IMR-90 (cell line): Measurements from ENCODE around the gene BRDT. TPM values are rescaled to one million over a fixed set of nuclear protein-coding genes. Genes with fewer than 3 reads are reported as not detected.

Source experiments
- ATAC-seq: fragments of 200-7000 bp; cut with Tn5 transposase; 2 replicates; pipeline ENCODE4 v1.9.1; 2020; ENCODE audit warnings: low read depth, mild to moderate bottlenecking, moderate library complexity
- BruUV-seq: library from RNA; stranded (reverse); fragments of 400-500 nt; replicated peaks from 2 replicates; lab custom pipeline; 2021; lab: Mats Ljungman, UMichigan
- CTCF ChIA-PET: fragments of 300-600 bp; formaldehyde crosslinking; extraction: SDS; loops from one replicate; lab custom pipeline; 2021; ENCODE audit warnings: antibody characterized with exemption; lab: Yijun Ruan, JAX
- POLR2A ChIA-PET: fragments of 300-600 bp; sonication (Branson Sonifier 250); formaldehyde crosslinking; loops from one replicate; lab custom pipeline; 2022; ENCODE audit warnings: antibody characterized with exemption; ENCODE audit not compliant: unreplicated experiment; lab: Charles Lee
- DNase-seq: peaks from one replicate; pipeline ENCODE4 v3.0.0; 2013
- H2AFZ ChIP-seq: replicated peaks from 2 replicates; pipeline ENCODE3; 2013; ENCODE audit warnings: low read length, mild to moderate bottlenecking; ENCODE audit not compliant: poor library complexity
- H2AK5ac ChIP-seq: 2 replicates; pipeline ENCODE4 v1.6.1; 2013; ENCODE audit warnings: low read depth, low read length, inconsistent platforms
- H2AK9ac ChIP-seq: replicated peaks from 2 replicates; pipeline ENCODE3; 2013; ENCODE audit warnings: mild to moderate bottlenecking, low read depth, low read length, moderate library complexity; ENCODE audit not compliant: poor library complexity
- H2BK120ac ChIP-seq: 2 replicates; pipeline ENCODE4 v1.6.1; 2013; ENCODE audit warnings: low read depth, low read length, inconsistent platforms
- H2BK15ac ChIP-seq: 3 replicates; pipeline ENCODE4 v1.6.1; 2013; ENCODE audit warnings: low read depth, low read length, inconsistent platforms
- H2BK20ac ChIP-seq: 2 replicates; pipeline ENCODE4 v1.6.1; 2013; ENCODE audit warnings: low read depth, mild to moderate bottlenecking, inconsistent platforms, low read length, moderate library complexity
- H2BK5ac ChIP-seq: 2 replicates; pipeline ENCODE4 v1.6.1; 2013; ENCODE audit warnings: mild to moderate bottlenecking, low read depth, low read length, inconsistent platforms; ENCODE audit not compliant: poor library complexity, severe bottlenecking
- H3K14ac ChIP-seq: replicated peaks from 2 replicates; pipeline ENCODE4 v1.6.1; 2013; ENCODE audit warnings: low read depth, low read length, inconsistent platforms
- H3K18ac ChIP-seq: 2 replicates; pipeline ENCODE4 v1.6.1; 2013; ENCODE audit warnings: low read depth, low read length, control low read depth
- H3K23ac ChIP-seq: 2 replicates; pipeline ENCODE4 v1.6.1; 2013; ENCODE audit warnings: low read depth, low read length, inconsistent platforms
- H3K27ac ChIP-seq: 2 replicates; pipeline ENCODE4 v1.5.1; 2013; ENCODE audit warnings: mild to moderate bottlenecking, control low read depth, low read length; ENCODE audit not compliant: insufficient read depth
- H3K27me3 ChIP-seq: 2 replicates; pipeline ENCODE4 v1.6.1; 2013; ENCODE audit warnings: low read length; ENCODE audit not compliant: control insufficient read depth, insufficient read depth
- H3K36me3 ChIP-seq: 2 replicates; pipeline ENCODE4 v1.6.1; 2013; ENCODE audit warnings: low read length, mixed read lengths; ENCODE audit not compliant: control insufficient read depth, insufficient read depth
- H3K4ac ChIP-seq: 2 replicates; pipeline ENCODE4 v1.6.1; 2013; ENCODE audit warnings: low read depth, low read length, inconsistent platforms
- H3K4me1 ChIP-seq: 2 replicates; pipeline ENCODE4 v1.6.1; 2013; ENCODE audit warnings: low read length, mixed read lengths; ENCODE audit not compliant: control insufficient read depth, insufficient read depth
- H3K4me2 ChIP-seq: 2 replicates; pipeline ENCODE4 v1.6.1; 2013; ENCODE audit warnings: low read depth, mild to moderate bottlenecking, control low read depth, low read length, moderate library complexity
- H3K4me3 ChIP-seq: 2 replicates; pipeline ENCODE4 v1.5.1; 2013; ENCODE audit warnings: low read depth, mild to moderate bottlenecking, control low read depth, low read length, moderate library complexity; ENCODE audit not compliant: insufficient read depth
- H3K56ac ChIP-seq: 2 replicates; pipeline ENCODE4 v1.6.1; 2013; ENCODE audit warnings: low read length, inconsistent platforms; ENCODE audit not compliant: insufficient read depth; ENCODE audit errors: extremely low read depth
- H3K79me1 ChIP-seq, 2 experiments: 2 replicates each; pipeline ENCODE4 v1.6.1; 2013; ENCODE audit warnings: low read length in 2 of 2, inconsistent platforms in 1 of 2, low read depth in 1 of 2
- H3K9ac ChIP-seq: 2 replicates; pipeline ENCODE4 v1.6.1; 2013; ENCODE audit warnings: low read depth, low read length, control low read depth
- H3K9me1 ChIP-seq: 2 replicates; pipeline ENCODE4 v1.6.1; 2013; ENCODE audit warnings: low read length, inconsistent platforms; ENCODE audit not compliant: insufficient read depth
- H3K9me3 ChIP-seq: 2 replicates; pipeline ENCODE4 v1.6.1; 2013; ENCODE audit warnings: low read length; ENCODE audit not compliant: control insufficient read depth, insufficient read depth
- H4K20me1 ChIP-seq: 2 replicates; pipeline ENCODE4 v1.6.1; 2013; ENCODE audit warnings: low read length, inconsistent platforms; ENCODE audit not compliant: insufficient read depth
- H4K5ac ChIP-seq: 2 replicates; pipeline ENCODE4 v1.6.1; 2013; ENCODE audit warnings: mild to moderate bottlenecking, low read depth, low read length, control low read depth
- H4K8ac ChIP-seq, 2 experiments: 2 replicates each; pipeline ENCODE4 v1.6.1; 2013; ENCODE audit warnings: low read depth in 2 of 2, low read length in 2 of 2, control low read depth in 1 of 2, inconsistent platforms in 1 of 2
- H4K91ac ChIP-seq: 2 replicates; pipeline ENCODE4 v1.6.1; 2013; ENCODE audit warnings: low read depth, low read length, inconsistent platforms; ENCODE audit not compliant: insufficient read depth
- CHD1 ChIP-seq: IDR thresholded peaks from 2 replicates; pipeline ENCODE4 v1.6.1; 2012; ENCODE audit warnings: low read depth, low read length, improper control_type of control experiment
- MAZ ChIP-seq: IDR thresholded peaks from 2 replicates; pipeline ENCODE4 v1.6.1; 2012; ENCODE audit warnings: low read depth, mild to moderate bottlenecking, low read length, improper control_type of control experiment, moderate library complexity, borderline replicate concordance
- NFE2L2 ChIP-seq: fragments of 150-350 bp; IDR thresholded peaks from 2 replicates; pipeline ENCODE4 v1.6.1; 2016; ENCODE audit warnings: low read depth, mild to moderate bottlenecking, low read length
- RCOR1 ChIP-seq: IDR thresholded peaks from 2 replicates; pipeline ENCODE4 v1.6.1; 2012; ENCODE audit warnings: mild to moderate bottlenecking, low read length, improper control_type of control experiment; ENCODE audit not compliant: insufficient replicate concordance
- RFX5 ChIP-seq: IDR thresholded peaks from 2 replicates; pipeline ENCODE4 v1.8.0; 2012; ENCODE audit warnings: low read depth, mild to moderate bottlenecking, low read length, moderate library complexity
- SMC3 ChIP-seq: fragments of 150-350 bp; IDR thresholded peaks from 2 replicates; pipeline ENCODE4 v1.6.1; 2016; ENCODE audit warnings: low read depth, mild to moderate bottlenecking, antibody characterized with exemption, low read length, moderate library complexity
- WGBS, 2 experiments: methylation state at CpG; one replicate each; pipeline versions ENCODE4 v1.1.5 to v1.1.7; 2013; ENCODE audit warnings: missing lambda C conversion rate in 2 of 2; ENCODE audit not compliant: insufficient read length in 1 of 2; ENCODE audit errors: extremely low coverage in 2 of 2; 5-methylcytosine and 5-hydroxymethylcytosine counted together
- dilution Hi-C: fragments of 300-500 bp; cut with HindIII; formaldehyde crosslinking; loops from one replicate; pipeline ENCODE4 v1.14.3; 2018; ENCODE audit warnings: low sequenced_read_pairs; ENCODE audit not compliant: unreplicated experiment
- in situ Hi-C: fragments of 300-500 bp; cut with MboI; formaldehyde crosslinking; loops from 3 replicates; pipeline ENCODE4 v1.14.3; 2019; ENCODE audit warnings: low sequenced_read_pairs, inconsistent platforms, mixed read lengths
- intact Hi-C: fragments of 100-400 bp; cut with micrococcal nuclease; formaldehyde crosslinking; loops from 2 replicates; pipeline ENCODE4 v1.10.0; 2022
- polyA plus RNA-seq, 3 experiments: library from polyadenylated mRNA; depleted of rRNA; stranded (reverse); fragments of >200 nt; gene quantifications; 2 replicates each; pipeline ENCODE4 v1.2.3, GENCODE V29; 2012; ENCODE audit warnings: low replicate concordance in 1 of 3
- total RNA-seq: library from RNA; depleted of rRNA; stranded (reverse); fragments of >200 nt; gene quantifications from 2 replicates; pipeline ENCODE4 v1.2.3, GENCODE V29; 2012

The BRDT gene
- total and polyA plus RNA-seq, 2 of the 4 experiments (the other 2 are of a cell fraction) = not detected

- peak; percentile 11 for DNase-seq
- Histone ChIP-seq H3K9me3 (no peaks in the 10 kb centered on the region), H2AFZ (no peak overlapping the region), H2AK5ac (no peak overlapping the region), H2BK15ac (no peak overlapping the region), H3K9ac (no peak overlapping the region), H2AK9ac (no peak overlapping the region), H2BK20ac (no peak overlapping the region), H3K4me1 (peaks cover 3% of the 10 kb centered on the region; the same call in 1 of the 2 replicates), H3K14ac (no peak overlapping the region), H3K4me2 (no peak overlapping the region), H3K9me1 (no peaks in the 10 kb centered on the region), H4K20me1 (no peaks in the 10 kb centered on the region), H4K8ac (no peak overlapping the region), H4K91ac (no peak overlapping the region), H2BK120ac (no peak overlapping the region), H2BK5ac (no peak overlapping the region), H3K18ac (no peak overlapping the region), H3K56ac (no peak overlapping the region), H3K27me3 (no peaks in the 10 kb centered on the region), H3K23ac (no peak overlapping the region), H3K79me1 (no peaks in the 10 kb centered on the region), H3K36me3 (no peaks in the 10 kb centered on the region), H4K5ac (no peak overlapping the region), H3K4me3 (no peak overlapping the region), H3K4ac (no peak overlapping the region), H3K27ac (no peak overlapping the region)
- dilution Hi-C loops (no loop called here), intact Hi-C loops (no loop called here), in situ Hi-C loops (no loop called here)
- no peak for TF ChIP-seq SMC3
- TF ChIP-seq CHD1 = no peak
- no peak for TF ChIP-seq MAZ
- TF ChIP-seq RFX5 = no peak
- TF ChIP-seq RCOR1 = no peak
- TF ChIP-seq NFE2L2 = no peak
- ChIA-PET POLR2A (interaction anchor here (0.6 kb wide), 2 partner anchors 12 to 193 kb away, joined by 3 to 5 read pairs; no protein-coding TSS in a partner anchor), CTCF (no interaction called here)
- WGBS, 2 experiments = no CpG with 5 or more reads among the region's 1 CpG
- ATAC-seq = no peak; the same call in 1 of the 2 replicates
- no TSS peak for BruUV-seq
These were observed 91.8 kb downstream of the BRDT start for GRCh38 chr1:92040971-92041370.
